HG03457 (cell line): ENCODE results near the gene APP.

ENCODE experiments used
- ATAC-seq: cut with Tn5 transposase; IDR thresholded peaks from one replicate; pipeline ENCODE4 v1.9.1; 2021; ENCODE audit warnings: moderate number of reproducible peaks; ENCODE audit not compliant: unreplicated experiment

Gene APP

GRCh38 chr21:26170471-26171257 is at the start of gene APP:
Gene APP, minus strand, starts transcription at chr21:26170770. Its CDS starts 150 bp downstream, at chr21:26170620.
- ATAC-seq, result peak; percentile 79

GRCh38 chr21:26212220-26212619 is 41.6 kb upstream of the APP start:
- ATAC-seq, result no peak

GRCh38 chr21:26210614-26211013 is 40.0 kb upstream of the APP start:
- no peak for ATAC-seq

GRCh38 chr21:26207021-26207420 is 36.5 kb upstream of the APP start:
- no peak for ATAC-seq

GRCh38 chr21:26199456-26199855 is 28.9 kb upstream of the APP start:
- ATAC-seq, result no peak

GRCh38 chr21:26195708-26196107 is 25.1 kb upstream of the APP start:
- ATAC-seq, result no peak

GRCh38 chr21:26194811-26195251 is 24.3 kb upstream of the APP start:
- no peak for ATAC-seq

- no peak for ATAC-seq
Measured at GRCh38 chr21:26194326-26194725, 23.8 kb upstream of the APP start.

GRCh38 chr21:26191609-26192008 is 21.0 kb upstream of the APP start:
- no peak for ATAC-seq

- no peak for ATAC-seq
Measured at GRCh38 chr21:26188422-26188821, 17.9 kb upstream of the APP start.

GRCh38 chr21:26185446-26185845 is 14.9 kb upstream of the APP start:
- ATAC-seq, result no peak

- ATAC-seq, result no peak
Measured at GRCh38 chr21:26185021-26185420, 14.5 kb upstream of the APP start.

GRCh38 chr21:26179501-26179900 is 8.9 kb upstream of the APP start:
- no peak for ATAC-seq

- peak; percentile 63 for ATAC-seq
Measured at GRCh38 chr21:26177746-26178426, 7.3 kb upstream of the APP start.

- ATAC-seq, result no peak
Measured at GRCh38 chr21:26177187-26177586, 6.6 kb upstream of the APP start.

- no peak for ATAC-seq
Measured at GRCh38 chr21:26171258-26172100, 909 bp upstream of the APP start.

- peak; percentile 28 for ATAC-seq
Measured at GRCh38 chr21:26169611-26170470, 729 bp downstream of the APP start.

- ATAC-seq, result peak; percentile 38
Measured at GRCh38 chr21:26169061-26169610, 1.4 kb downstream of the APP start.

GRCh38 chr21:26168371-26168770 is 2.2 kb downstream of the APP start:
- ATAC-seq, result no peak

GRCh38 chr21:26167593-26167992 is 3.0 kb downstream of the APP start:
- no peak for ATAC-seq
